ENCODE data around the gene PHLPP1.
"Not testable (repeated sequence)": the region's sequence is repeated elsewhere in the genome, so short reads cannot be mapped to it uniquely, and the experiment has no call there.

Gene PHLPP1

DNA sequence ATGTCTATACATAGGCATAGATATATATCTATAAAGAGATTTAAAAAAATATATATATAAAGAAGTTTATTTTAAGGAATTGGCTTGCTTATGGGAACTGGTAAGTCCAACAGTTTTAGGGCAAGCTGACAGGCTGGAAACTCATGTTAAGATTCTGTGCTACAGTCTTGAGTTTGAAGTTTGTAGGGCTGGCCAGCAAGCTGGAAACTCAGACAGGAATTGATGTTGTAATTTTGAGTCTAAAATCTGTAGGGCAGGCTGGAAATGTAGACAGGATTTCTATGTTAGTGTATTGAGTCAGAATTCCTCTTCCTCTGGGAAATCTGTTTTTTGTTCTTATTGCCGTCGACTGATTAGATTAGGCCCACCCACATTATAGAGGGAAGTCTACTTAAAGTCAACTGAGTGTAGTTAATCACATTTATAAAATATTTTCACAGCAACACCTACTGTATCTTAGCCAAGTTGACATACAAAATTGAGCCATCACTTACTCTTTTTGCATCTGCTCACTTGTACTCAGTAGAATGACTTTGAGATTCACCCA is 60.8 kb downstream of the PHLPP1 start:
- DNase-seq = no peak

GRCh38 chr18:62777814-62778213 is 62.5 kb downstream of the PHLPP1 start:
- DNase-seq = no peak

- no peak for DNase-seq
These were observed 63.9 kb downstream of the PHLPP1 start for GRCh38 chr18:62778976-62779869.

DNA sequence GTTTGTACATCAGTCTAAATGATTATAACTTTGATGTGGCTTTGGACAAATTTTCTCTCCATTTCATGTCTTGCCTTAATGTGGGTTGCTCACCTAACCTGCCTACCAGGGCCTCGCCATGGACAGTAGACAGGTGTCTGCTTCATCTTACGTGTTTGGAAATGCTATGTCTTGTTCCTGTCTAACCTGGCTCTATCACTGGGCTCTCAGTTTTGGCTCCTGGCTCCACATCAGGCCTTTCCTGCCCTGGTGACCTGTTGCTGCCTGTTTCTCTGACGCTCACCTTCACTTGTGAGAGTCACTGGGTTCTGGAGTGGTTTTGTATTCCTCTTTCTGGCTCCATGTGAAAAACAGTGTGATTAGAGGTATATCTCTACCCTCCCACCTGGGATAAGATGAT is 65.9 kb downstream of the PHLPP1 start:
- no peak for DNase-seq

GRCh38 chr18:62781893-62782292 is 66.6 kb downstream of the PHLPP1 start:
- DNase-seq = no peak

GRCh38 chr18:62784338-62784965 is 69.1 kb downstream of the PHLPP1 start:
- DNase-seq = no peak

GRCh38 chr18:62784966-62785413 is 69.6 kb downstream of the PHLPP1 start:
- DNase-seq = peak in 1 of 2 experiments; percentile 23

DNA sequence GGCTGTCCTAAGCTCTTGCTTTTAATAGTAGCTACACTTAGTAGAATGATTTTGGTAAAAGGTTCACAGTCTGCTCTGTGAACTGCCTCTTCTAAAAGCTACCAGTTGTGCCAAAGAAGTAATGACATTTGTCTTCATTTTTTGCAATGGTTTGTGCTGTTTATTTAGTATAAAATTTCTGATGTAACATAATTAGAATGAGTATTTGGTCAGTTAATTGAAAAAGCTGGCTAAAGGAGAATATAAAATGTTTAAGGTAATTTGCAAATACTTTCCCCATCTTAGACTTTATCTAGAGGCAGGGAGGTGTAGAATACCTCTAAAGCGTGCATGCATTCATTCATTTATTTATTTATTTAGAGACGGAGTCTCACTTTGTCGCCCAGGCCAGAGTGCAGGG is 71.3 kb downstream of the PHLPP1 start:
- no peak for DNase-seq

GRCh38 chr18:62788111-62788510 is 72.8 kb downstream of the PHLPP1 start:
- DNase-seq = no peak

GRCh38 chr18:62788876-62789275 is 73.5 kb downstream of the PHLPP1 start:
- no peak for DNase-seq

DNA sequence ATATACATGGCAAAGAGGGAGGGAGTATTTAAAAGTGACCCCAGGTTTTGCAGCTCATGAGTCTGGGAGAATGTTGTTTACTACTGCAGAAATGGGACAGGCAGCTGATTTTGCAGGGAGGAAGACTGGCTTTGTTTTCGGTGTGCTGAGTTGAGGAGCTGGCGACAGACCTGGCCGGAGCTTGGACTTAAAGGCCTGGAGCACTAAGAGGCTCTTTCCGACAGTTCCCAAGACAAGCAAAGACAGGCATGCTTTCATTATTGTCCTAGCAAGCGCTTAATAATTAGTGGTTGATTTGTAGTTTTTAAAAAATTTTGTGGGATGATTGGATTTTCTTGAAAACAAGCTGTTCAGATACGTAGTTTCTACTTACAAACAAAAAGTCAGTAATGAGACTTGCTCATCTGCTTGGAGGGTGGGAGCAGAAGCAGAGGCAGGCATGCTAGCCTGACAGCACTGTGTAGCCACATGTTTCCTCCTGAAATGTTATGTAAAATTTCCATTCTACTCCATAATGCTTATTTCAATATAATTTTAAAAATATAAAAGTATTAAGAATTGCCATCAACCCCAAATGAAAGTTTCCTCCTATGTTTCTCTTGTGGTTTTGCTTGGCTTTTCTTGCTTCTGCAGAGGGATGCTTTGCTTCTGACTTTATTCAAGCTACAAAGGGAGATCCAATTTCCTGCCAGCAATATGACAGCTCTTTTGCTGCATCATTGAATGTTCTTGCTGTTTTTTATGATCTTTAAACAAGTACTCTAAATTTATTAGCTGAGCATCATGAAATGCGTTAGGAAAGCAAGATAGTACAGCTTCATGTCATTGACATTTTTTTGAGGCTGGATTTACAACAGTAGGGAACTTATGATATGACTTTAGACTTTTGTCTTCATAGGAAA is 75.8 kb downstream of the PHLPP1 start:
- peak in 1 of 2 experiments; percentile 8 for DNase-seq

DNA sequence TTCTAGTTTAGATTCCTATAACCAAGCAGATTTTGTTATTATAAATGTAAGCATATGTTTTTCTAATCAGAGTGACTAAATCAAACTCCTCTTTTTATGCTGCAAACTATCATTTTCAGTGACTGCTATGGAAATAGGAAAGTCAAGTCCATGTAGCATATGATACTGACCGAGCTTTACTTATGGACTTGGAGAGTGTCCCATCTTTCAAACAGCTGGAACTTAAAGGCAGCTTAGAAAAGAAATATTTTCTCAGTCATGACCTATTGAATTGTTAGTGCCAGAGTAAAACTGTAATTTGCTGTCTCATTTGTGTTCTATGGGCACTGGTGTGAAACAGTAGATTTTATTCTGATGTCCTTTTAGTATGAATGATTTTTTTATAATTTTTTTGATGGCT is 76.7 kb downstream of the PHLPP1 start:
- no peak for DNase-seq

DNA sequence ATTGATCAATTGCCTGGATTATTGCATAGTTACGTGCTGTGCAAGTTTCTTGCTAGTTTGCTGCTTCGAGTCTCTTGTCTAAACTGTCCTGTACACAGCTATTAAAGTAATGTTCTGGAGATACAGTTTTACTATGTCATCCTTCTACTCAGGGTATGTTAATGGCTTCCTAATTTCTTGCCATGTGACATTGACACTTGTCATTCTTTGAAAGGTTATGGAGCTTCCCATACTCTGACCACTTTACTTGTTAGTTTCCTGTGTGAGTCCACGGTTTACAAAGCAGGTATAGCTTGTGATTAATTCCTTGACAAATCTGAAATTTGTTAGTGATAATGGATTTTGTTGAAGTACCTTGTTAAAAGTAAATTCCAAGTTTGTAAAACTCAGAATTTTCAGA is 80.5 kb downstream of the PHLPP1 start:
- no peak for DNase-seq

GRCh38 chr18:62796216-62796621 is 80.9 kb downstream of the PHLPP1 start:
- no peak for DNase-seq

- no peak for DNase-seq
These were observed 82.0 kb downstream of the PHLPP1 start for GRCh38 chr18:62797329-62797728.

- no peak for DNase-seq
These were observed 84.6 kb downstream of the PHLPP1 start for GRCh38 chr18:62799977-62800376.

- DNase-seq = no peak
These were observed 87.2 kb downstream of the PHLPP1 start for GRCh38 chr18:62802523-62802922.

- no peak for DNase-seq
These were observed 92.1 kb downstream of the PHLPP1 start for GRCh38 chr18:62807396-62807795.

- DNase-seq = no peak
These were observed 92.8 kb downstream of the PHLPP1 start for GRCh38 chr18:62808123-62808522.

- not testable (repeated sequence) for DNase-seq
These were observed 94.1 kb downstream of the PHLPP1 start for GRCh38 chr18:62809445-62809844.

DNA sequence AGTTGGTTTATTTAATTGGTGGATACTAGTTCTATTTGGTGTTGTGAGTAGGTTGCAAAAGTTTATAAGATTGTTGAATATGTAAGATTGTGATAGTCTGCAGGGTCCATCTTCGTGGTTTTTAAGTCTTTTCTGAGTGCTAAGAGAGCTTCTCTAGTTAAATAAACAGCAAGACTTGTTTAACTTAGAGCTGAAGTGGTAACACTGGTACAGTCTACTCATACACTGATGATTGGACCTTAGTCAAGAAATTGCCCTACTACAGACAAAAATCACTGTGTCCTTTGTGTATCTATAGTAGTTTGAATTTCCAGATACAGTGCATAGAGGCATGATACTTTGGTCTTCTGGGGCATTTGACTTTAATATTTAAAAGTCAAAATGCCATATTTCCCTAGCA is 94.6 kb downstream of the PHLPP1 start:
- DNase-seq = no peak

- DNase-seq = no peak
These were observed 95.3 kb downstream of the PHLPP1 start for GRCh38 chr18:62810682-62811081.

- DNase-seq = no peak
These were observed 96.3 kb downstream of the PHLPP1 start for GRCh38 chr18:62811674-62812073.
